ENCODE measurements around the gene CCDC91.

The CCDC91 gene

DNA sequence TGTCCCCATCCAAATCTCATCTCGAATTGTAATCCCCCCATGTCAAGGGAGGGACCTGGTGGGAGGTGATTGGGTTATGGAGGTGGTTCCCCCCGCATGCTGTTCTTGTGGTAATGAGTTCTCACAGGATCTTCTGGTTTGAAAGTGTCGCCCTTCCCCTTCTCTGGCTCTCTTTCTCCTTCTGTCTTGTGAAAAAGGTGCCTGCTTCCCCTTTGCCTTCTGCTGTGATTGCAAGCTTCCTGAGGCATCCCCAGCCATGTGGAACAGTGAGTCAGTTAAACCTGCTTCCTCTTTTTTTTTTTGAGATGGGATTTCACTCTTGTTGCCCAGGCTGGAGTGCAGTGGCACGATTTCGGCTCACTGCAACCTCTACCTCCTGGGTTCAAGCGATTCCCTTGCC lies 104.0 kb downstream of the CCDC91 start:
- TF ChIP-seq, protein P1, sequence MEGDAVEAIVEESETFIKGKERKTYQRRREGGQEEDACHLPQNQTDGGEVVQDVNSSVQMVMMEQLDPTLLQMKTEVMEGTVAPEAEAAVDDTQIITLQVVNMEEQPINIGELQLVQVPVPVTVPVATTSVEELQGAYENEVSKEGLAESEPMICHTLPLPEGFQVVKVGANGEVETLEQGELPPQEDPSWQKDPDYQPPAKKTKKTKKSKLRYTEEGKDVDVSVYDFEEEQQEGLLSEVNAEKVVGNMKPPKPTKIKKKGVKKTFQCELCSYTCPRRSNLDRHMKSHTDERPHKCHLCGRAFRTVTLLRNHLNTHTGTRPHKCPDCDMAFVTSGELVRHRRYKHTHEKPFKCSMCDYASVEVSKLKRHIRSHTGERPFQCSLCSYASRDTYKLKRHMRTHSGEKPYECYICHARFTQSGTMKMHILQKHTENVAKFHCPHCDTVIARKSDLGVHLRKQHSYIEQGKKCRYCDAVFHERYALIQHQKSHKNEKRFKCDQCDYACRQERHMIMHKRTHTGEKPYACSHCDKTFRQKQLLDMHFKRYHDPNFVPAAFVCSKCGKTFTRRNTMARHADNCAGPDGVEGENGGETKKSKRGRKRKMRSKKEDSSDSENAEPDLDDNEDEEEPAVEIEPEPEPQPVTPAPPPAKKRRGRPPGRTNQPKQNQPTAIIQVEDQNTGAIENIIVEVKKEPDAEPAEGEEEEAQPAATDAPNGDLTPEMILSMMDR (IDR thresholded peaks at IDR 0.05; ENCODE audit: low read depth, low read length, missing control alignments) = no peak
- DNase-seq (ENCODE audit: extremely low read depth, low read depth) = no peak
- H3K4me3 ChIP-seq (replicated peaks; ENCODE audit: low read depth, low read length) = no peak overlapping the region

GRCh38 chr12:28296287-28296686 lies 106.0 kb downstream of the CCDC91 start:
- TF ChIP-seq, protein P1 (IDR thresholded peaks at IDR 0.05; ENCODE audit: low read depth, low read length, missing control alignments) = no peak
- no peak for DNase-seq (ENCODE audit: extremely low read depth, low read depth)
- H3K4me3 ChIP-seq (replicated peaks; ENCODE audit: low read depth, low read length) = no peak overlapping the region

GRCh38 chr12:28303192-28303591 lies 112.9 kb downstream of the CCDC91 start:
- no peak overlapping the region for H3K4me3 ChIP-seq (replicated peaks; ENCODE audit: low read depth, low read length)
- TF ChIP-seq, protein P1 (IDR thresholded peaks at IDR 0.05; ENCODE audit: low read depth, low read length, missing control alignments) = no peak
- DNase-seq (ENCODE audit: extremely low read depth, low read depth) = no peak

DNA sequence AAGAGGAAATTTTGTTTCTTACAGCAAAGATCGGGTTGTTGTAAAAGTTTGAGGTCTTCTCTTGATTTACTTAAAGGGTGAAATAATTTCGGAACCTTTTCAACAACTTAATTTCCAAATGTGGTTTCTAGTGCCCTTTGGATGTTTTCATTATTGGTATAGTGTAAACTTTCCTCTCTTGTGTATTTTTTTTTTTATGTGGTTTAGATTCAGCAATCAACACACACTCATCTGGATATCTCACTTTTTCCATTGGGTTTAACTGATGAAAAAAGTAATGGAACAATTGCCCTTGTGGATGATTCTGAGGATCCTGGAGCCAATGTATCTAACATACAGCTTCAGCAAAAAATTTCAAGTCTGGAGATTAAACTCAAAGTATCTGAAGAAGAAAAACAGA lies 116.3 kb downstream of the CCDC91 start:
- no peak for DNase-seq (ENCODE audit: extremely low read depth, low read depth)
- no peak overlapping the region for H3K4me3 ChIP-seq (replicated peaks; ENCODE audit: low read depth, low read length)
- TF ChIP-seq, protein P1 (IDR thresholded peaks at IDR 0.05; ENCODE audit: low read depth, low read length, missing control alignments) = no peak

DNA sequence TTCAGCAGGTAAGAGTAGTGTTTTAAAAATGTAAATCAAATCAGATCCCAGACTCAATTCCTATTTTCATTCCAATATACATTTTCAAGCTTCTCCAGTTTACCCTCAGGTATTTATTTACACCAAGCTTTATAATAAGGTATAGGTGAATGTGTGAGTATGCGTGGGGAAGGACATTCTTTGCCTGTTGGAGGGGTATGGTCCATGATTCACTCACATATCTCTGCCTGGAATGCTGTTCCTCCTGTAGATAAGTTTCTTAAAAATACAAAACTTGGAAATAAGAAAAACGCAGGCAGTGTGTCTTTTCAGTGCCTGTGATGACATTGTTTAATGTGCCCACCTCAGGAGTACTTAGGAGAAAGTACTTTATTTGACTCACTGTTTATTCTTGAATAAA lies 118.6 kb downstream of the CCDC91 start:
- TF ChIP-seq, protein P1 (IDR thresholded peaks at IDR 0.05; ENCODE audit: low read depth, low read length, missing control alignments) = no peak
- no peak overlapping the region for H3K4me3 ChIP-seq (replicated peaks; ENCODE audit: low read depth, low read length)
- DNase-seq (ENCODE audit: extremely low read depth, low read depth) = no peak

- TF ChIP-seq, protein P1 (IDR thresholded peaks at IDR 0.05; ENCODE audit: low read depth, low read length, missing control alignments) = no peak
- no peak overlapping the region for H3K4me3 ChIP-seq (replicated peaks; ENCODE audit: low read depth, low read length)
- peak; percentile 5 for DNase-seq (ENCODE audit: extremely low read depth, low read depth)
Measured at GRCh38 chr12:28313631-28314030, 123.4 kb downstream of the CCDC91 start.

GRCh38 chr12:28316049-28316448 lies 125.8 kb downstream of the CCDC91 start:
- TF ChIP-seq, protein P1 (IDR thresholded peaks at IDR 0.05; ENCODE audit: low read depth, low read length, missing control alignments) = no peak
- no peak for DNase-seq (ENCODE audit: extremely low read depth, low read depth)
- H3K4me3 ChIP-seq (replicated peaks; ENCODE audit: low read depth, low read length) = no peak overlapping the region
